D721Med (cell line): Measurements from ENCODE around the gene MYLK2.

Experiments used
- DNase-seq: peaks from one replicate; pipeline ENCODE4 v3.0.0; 2011; ENCODE audit warnings: low spot score; ENCODE audit not compliant: insufficient read length
- FAIRE-seq: peaks from 2 replicates; lab custom pipeline; 2011; peaks lifted over from hg19 to GRCh38; lab: Jason Lieb, UNC
- TF ChIP-seq, protein P1 (sequence below): IDR thresholded peaks from 2 replicates; pipeline ENCODE4 v1.5.1; 2012; ENCODE audit warnings: mild to moderate bottlenecking, control low read depth; ENCODE audit not compliant: insufficient read depth; ENCODE audit errors: missing control alignments

Gene MYLK2

DNA sequence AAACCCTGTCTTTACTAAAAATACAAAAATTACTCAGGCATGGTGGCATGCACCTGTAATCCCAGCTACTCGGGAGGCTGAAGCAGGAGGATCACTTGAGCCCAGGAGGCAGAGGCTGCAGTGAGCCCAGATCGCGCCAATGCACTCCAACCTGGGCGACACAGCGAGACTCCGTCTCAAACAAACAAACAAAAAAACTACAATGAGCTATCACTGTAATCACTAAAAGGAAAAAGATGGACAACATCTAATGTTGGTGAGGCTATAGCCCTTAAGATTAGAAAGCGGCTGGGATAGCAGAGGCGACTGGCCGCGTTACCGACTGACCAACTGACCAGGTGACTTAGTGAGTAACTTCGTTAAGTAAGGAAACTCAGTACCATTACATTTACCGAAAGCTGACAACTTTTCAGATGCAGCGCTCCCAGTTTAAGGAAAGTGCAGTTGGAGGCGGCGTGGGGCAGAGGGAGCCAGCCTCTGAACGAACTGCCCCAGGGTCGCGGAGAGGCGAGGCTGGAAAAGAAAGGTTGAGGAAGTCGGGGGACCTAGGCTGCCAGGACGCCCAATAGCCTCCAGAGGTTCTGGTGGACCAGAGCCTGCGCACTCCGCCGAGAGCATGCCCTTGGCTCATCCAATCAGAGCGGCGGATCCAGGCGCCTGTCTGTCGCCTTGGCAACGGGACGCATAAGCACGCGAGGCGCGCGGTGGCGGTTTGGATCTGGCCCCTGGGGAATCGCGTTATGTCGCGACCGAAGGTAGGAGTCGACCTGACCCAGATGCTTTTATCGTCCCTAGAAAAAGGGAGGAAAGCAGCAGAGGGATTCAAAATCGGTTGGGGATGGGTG is 60.2 kb downstream of the MYLK2 start:
- no peak for FAIRE-seq
- peak; percentile 90 for DNase-seq
- TF ChIP-seq, protein P1, sequence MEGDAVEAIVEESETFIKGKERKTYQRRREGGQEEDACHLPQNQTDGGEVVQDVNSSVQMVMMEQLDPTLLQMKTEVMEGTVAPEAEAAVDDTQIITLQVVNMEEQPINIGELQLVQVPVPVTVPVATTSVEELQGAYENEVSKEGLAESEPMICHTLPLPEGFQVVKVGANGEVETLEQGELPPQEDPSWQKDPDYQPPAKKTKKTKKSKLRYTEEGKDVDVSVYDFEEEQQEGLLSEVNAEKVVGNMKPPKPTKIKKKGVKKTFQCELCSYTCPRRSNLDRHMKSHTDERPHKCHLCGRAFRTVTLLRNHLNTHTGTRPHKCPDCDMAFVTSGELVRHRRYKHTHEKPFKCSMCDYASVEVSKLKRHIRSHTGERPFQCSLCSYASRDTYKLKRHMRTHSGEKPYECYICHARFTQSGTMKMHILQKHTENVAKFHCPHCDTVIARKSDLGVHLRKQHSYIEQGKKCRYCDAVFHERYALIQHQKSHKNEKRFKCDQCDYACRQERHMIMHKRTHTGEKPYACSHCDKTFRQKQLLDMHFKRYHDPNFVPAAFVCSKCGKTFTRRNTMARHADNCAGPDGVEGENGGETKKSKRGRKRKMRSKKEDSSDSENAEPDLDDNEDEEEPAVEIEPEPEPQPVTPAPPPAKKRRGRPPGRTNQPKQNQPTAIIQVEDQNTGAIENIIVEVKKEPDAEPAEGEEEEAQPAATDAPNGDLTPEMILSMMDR = no peak

DNA sequence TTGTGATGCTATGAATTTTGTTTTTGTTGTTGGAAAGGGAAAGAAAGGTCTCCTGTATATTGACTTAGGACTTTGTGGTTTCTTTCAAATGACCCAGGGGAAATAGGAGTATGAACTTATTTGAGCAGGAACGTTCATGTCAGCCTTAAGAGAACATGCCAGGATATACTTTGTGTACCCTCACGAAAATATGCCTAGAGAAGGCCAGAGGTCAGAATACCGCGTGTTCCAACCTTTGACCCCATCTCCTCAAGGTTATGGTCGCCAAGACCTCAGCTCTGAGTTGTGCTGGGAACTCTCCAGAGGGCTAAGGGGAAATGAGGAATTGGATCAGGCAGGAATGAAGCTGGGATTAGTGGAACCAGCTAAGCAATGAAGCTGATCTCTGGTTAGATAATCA is 62.8 kb downstream of the MYLK2 start:
- no peak for DNase-seq
- no peak for FAIRE-seq
- TF ChIP-seq, protein P1 = no peak

DNA sequence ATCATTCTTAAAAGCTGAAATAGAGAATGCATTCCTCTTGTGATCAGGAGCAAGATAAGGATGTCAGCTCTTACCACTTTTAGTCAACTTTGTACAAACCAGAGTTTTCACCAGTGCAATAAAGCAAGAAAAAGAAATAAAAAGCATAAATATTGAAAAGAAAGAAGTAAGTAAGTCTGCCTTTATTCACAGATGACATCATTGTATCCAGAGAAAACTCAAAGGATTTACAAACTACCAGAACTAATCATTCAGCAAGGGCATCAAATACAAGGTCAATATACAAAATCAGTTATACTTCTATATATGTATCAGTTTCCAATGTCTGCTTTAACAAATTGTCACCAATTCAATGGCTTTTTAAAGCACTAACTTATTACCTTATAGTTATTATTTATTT is 64.7 kb downstream of the MYLK2 start:
- TF ChIP-seq, protein P1 = no peak
- no peak for DNase-seq
- FAIRE-seq = no peak
